H1 (cell line): Measurements from ENCODE around the gene CYP2F1.

ENCODE experiments used
- POLR2A ChIP-seq, 2 experiments: IDR thresholded peaks; 1 replicate in 1 of 2; 2 replicates in 1 of 2; pipeline ENCODE4 v1.6.1; 2011; ENCODE audit warnings: low read depth in 2 of 2, low read length in 2 of 2, mild to moderate bottlenecking in 2 of 2; ENCODE audit errors: control extremely low read depth in 1 of 2
- RAD21 ChIP-seq, 2 experiments: IDR thresholded peaks in 1 of 2; conservative IDR thresholded peaks in 1 of 2; 2 replicates each; pipeline ENCODE4 v1.6.1; 2011; ENCODE audit warnings: low read depth in 2 of 2, low read length in 2 of 2, improper control_type of control experiment in 1 of 2, inconsistent platforms in 1 of 2, mild to moderate bottlenecking in 1 of 2, moderate library complexity in 1 of 2
- YY1 ChIP-seq: IDR thresholded peaks from 2 replicates; pipeline ENCODE4 v1.6.1; 2011; ENCODE audit warnings: low read depth, mild to moderate bottlenecking, low read length

GRCh38 chr19:41111296-41111695 lies 2.9 kb upstream of the CYP2F1 start:
- no peak for TF ChIP-seq POLR2A (IDR thresholded peaks at IDR 0.05; ENCODE audit: control extremely low read depth in 1 of 2, low read depth in 2 of 2, low read length in 2 of 2)
- no peak; a peak in 1 of 4 replicates for TF ChIP-seq RAD21 (IDR thresholded peaks at IDR 0.05 in 1 of 2, conservative IDR thresholded peaks at IDR 0.05 in 1 of 2; ENCODE audit: low read depth in 2 of 2, low read length in 2 of 2)
- no peak for TF ChIP-seq YY1
